MM.1S (cell line): Measurements from ENCODE around the gene LOXL1.

ENCODE experiments used
- CTCF ChIP-seq: fragments of 300-600 bp; sonication (generic); IDR thresholded peaks from 2 replicates; pipeline ENCODE4 v1.5.1; 2016; ENCODE audit warnings: antibody characterized with exemption, low read length, mixed read lengths
- EZH2 ChIP-seq: fragments of 300-600 bp; sonication (generic); optimal IDR thresholded peaks from 2 replicates; pipeline ENCODE3; 2017; ENCODE audit warnings: low read depth, mild to moderate bottlenecking, antibody characterized with exemption, low read length, mixed read lengths
- EZH2phosphoT487 ChIP-seq: fragments of 300-600 bp; sonication (generic); IDR thresholded peaks from 2 replicates; pipeline ENCODE4 v1.6.1; 2018; ENCODE audit warnings: antibody characterized with exemption, low read length

DNA sequence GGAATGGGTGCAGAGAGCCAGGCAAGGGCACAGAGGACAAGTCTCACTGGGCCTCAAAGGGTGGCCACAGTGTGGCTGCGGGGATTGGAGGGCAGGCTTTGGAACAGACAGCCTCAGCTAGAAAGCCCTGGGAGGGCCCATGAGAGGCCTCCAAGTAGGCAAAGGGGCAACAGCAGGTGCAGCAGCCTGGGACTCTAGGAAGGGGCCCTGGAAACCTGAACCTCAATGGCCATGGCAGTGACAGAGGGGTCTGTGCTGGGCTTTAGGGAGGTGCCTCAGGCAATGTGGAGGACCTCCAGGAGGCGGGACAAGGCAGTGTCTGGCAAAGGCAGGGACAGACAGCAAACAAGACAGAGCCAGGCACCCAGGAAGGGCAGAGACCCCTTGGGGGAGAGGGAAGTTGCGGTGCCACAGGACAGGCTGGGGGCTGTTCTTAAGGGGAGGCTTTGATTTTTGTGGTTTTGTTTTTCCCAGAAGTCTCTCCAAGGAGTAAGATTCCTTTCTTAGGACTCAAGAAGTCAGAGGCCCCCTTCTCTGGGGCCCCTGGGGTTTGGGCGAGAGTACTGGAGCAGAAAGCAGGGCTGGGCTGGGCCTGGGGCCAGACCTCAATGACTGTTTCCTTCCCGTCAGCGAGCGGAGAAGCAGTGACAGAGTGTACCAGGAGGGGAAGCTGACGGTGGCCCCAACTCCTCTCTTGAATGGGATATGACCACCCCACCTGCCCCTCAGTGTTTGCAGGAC lies 56.1 kb downstream of the LOXL1 start:
- TF ChIP-seq CTCF (no peak), EZH2 (no peak), EZH2phosphoT487 (no peak)
